Caco-2 (cell line): Measurements from ENCODE around the gene TNRC6A. TPM values are rescaled to one million over a fixed set of nuclear protein-coding genes. Genes with fewer than 3 reads are reported as not detected.
A peak's percentile ranks its signal among the peaks of the same experiment; 100 is the strongest.

ENCODE experiments used
- BruUV-seq: library from RNA; stranded (reverse); fragments of 400-500 nt; replicated peaks from 2 replicates; lab custom pipeline; 2021; lab: Mats Ljungman, UMichigan
- CTCF ChIA-PET: fragments of 300-600 bp; sonication (Branson Sonifier 250); formaldehyde crosslinking; loops from one replicate; lab custom pipeline; 2022; ENCODE audit warnings: antibody characterized with exemption; lab: Charles Lee
- POLR2A ChIA-PET: fragments of 300-600 bp; sonication (Branson Sonifier 250); formaldehyde crosslinking; loops from one replicate; lab custom pipeline; 2022; ENCODE audit warnings: antibody characterized with exemption; lab: Charles Lee
- DNase-seq, 2 experiments: peaks; one replicate each; pipeline versions ENCODE4 v3.0.0 to v3.0.0-alpha.2; 2020 to 2022
- H3K27me3 ChIP-seq: replicated peaks from 2 replicates; pipeline ENCODE4 v1.6.0; 2011; ENCODE audit warnings: low read length; ENCODE audit not compliant: control insufficient read depth, insufficient read depth
- H3K36me3 ChIP-seq: 2 replicates; pipeline ENCODE4 v1.5.1; 2011; ENCODE audit warnings: low read length; ENCODE audit not compliant: control insufficient read depth, insufficient read depth
- H3K4me1 ChIP-seq: fragments of 250-450 bp; sonication (Bioruptor Pico); 2 replicates; pipeline ENCODE4 v1.5.1; 2020; ENCODE audit warnings: mild to moderate bottlenecking
- H3K4me3 ChIP-seq: 2 replicates; pipeline ENCODE4 v1.5.1; 2011; ENCODE audit warnings: low read depth, mild to moderate bottlenecking, control low read depth, low read length
- H3K9me3 ChIP-seq: fragments of 250-450 bp; sonication (Bioruptor Pico); 2 replicates; pipeline ENCODE4 v1.5.1; 2020; ENCODE audit warnings: mild to moderate bottlenecking, moderate library complexity
- H3K27ac Mint-ChIP-seq: one replicate; pipeline ENCODE4 v1.8.0; 2022; ENCODE audit warnings: mixed read lengths; ENCODE audit not compliant: unreplicated experiment
- H3K27me3 Mint-ChIP-seq: one replicate; pipeline ENCODE4 v1.8.0; 2022; ENCODE audit warnings: mixed read lengths; ENCODE audit not compliant: insufficient read depth, unreplicated experiment
- H3K36me3 Mint-ChIP-seq: one replicate; pipeline ENCODE4 v1.8.0; 2022; ENCODE audit warnings: mild to moderate bottlenecking, mixed read lengths; ENCODE audit not compliant: insufficient read depth, unreplicated experiment
- H3K4me1 Mint-ChIP-seq: one replicate; pipeline ENCODE4 v1.8.0; 2022; ENCODE audit warnings: low read depth, mixed read lengths; ENCODE audit not compliant: unreplicated experiment
- H3K4me3 Mint-ChIP-seq: one replicate; pipeline ENCODE4 v1.8.0; 2022; ENCODE audit warnings: mild to moderate bottlenecking, moderate library complexity, mixed read lengths; ENCODE audit not compliant: unreplicated experiment
- H3K9me3 Mint-ChIP-seq: one replicate; pipeline ENCODE4 v1.8.0; 2022; ENCODE audit warnings: mixed read lengths; ENCODE audit not compliant: unreplicated experiment
- intact Hi-C: fragments of 100-400 bp; cut with micrococcal nuclease; formaldehyde crosslinking; loops from one replicate; pipeline ENCODE4 v1.10.0; 2022; ENCODE audit not compliant: unreplicated experiment
- total RNA-seq: library from RNA; stranded (reverse); gene quantifications from 2 replicates; pipeline ENCODE4 v1.2.3, GENCODE V29; 2022
- TF ChIP-seq, protein P1 (sequence below), 2 experiments: fragments of 200-600 bp in 1 of 2; IDR thresholded peaks; 1 replicate in 1 of 2; 2 replicates in 1 of 2; pipeline versions ENCODE4 v1.5.1 to v1.8.0; 2011 to 2022; ENCODE audit warnings: antibody characterized with exemption in 1 of 2, control low read depth in 1 of 2, inconsistent platforms in 1 of 2, low read depth in 1 of 2, low read length in 1 of 2, mild to moderate bottlenecking in 1 of 2, moderate library complexity in 1 of 2; ENCODE audit not compliant: insufficient read depth in 1 of 2, severe bottlenecking in 1 of 2, unreplicated experiment in 1 of 2

The TNRC6A gene
- total RNA-seq, 1 experiment from 2014 or later, result 43.7 TPM

DNA sequence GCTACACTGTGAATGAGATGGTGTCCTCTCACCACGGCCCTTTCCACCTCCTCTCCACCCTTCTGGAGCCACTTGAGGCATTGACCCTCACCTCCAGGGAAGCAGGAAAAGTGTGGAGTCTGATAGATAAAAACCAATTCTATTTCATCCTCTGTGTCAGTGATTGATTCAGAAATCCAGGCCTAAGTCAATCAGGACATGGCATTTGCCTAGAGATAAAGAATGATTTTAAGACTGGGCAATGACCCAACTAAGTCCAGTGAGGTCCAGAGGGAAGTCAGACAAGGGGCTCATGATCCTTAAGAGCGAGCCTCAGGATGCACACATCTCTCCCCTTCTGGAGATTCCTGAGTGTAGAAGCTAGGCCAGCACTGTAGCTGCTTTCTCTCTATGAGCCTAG lies 41.1 kb upstream of the TNRC6A start:
- no peak overlapping the region for H3K27ac Mint-ChIP-seq
- Histone ChIP-seq H3K4me1 (peaks cover 9% of the 10 kb centered on the region; the same call in 1 of the 2 replicates), H3K9me3 (no peaks in the 10 kb centered on the region), H3K27me3 (no peaks in the 10 kb centered on the region), H3K36me3 (no peaks in the 10 kb centered on the region), H3K4me3 (no peak overlapping the region)
- no peak for DNase-seq
- POLR2A ChIA-PET, result no interaction called here
- H3K4me1 Mint-ChIP-seq, result peaks cover 10% of the 10 kb centered on the region
- CTCF ChIA-PET, result interaction anchor here (0.6 kb wide), 1 partner anchor 10 kb away, joined by 5 read pairs; no protein-coding TSS in a partner anchor
- H3K9me3 Mint-ChIP-seq, result peaks cover 10% of the 10 kb centered on the region
- H3K27me3 Mint-ChIP-seq, result no peaks in the 10 kb centered on the region
- H3K4me3 Mint-ChIP-seq, result no peak overlapping the region
- TF ChIP-seq, protein P1, sequence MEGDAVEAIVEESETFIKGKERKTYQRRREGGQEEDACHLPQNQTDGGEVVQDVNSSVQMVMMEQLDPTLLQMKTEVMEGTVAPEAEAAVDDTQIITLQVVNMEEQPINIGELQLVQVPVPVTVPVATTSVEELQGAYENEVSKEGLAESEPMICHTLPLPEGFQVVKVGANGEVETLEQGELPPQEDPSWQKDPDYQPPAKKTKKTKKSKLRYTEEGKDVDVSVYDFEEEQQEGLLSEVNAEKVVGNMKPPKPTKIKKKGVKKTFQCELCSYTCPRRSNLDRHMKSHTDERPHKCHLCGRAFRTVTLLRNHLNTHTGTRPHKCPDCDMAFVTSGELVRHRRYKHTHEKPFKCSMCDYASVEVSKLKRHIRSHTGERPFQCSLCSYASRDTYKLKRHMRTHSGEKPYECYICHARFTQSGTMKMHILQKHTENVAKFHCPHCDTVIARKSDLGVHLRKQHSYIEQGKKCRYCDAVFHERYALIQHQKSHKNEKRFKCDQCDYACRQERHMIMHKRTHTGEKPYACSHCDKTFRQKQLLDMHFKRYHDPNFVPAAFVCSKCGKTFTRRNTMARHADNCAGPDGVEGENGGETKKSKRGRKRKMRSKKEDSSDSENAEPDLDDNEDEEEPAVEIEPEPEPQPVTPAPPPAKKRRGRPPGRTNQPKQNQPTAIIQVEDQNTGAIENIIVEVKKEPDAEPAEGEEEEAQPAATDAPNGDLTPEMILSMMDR (IDR thresholded peaks at IDR 0.05; ENCODE audit: insufficient read depth in 1 of 2, low read depth in 1 of 2, low read length in 1 of 2, severe bottlenecking in 1 of 2, unreplicated experiment in 1 of 2), result no peak
- intact Hi-C loops, result loop anchor here (10.0 kb wide), 1 partner anchor 94 kb away; no protein-coding TSS in a partner anchor
- no peaks in the 10 kb centered on the region for H3K36me3 Mint-ChIP-seq
- no TSS peak for BruUV-seq

DNA sequence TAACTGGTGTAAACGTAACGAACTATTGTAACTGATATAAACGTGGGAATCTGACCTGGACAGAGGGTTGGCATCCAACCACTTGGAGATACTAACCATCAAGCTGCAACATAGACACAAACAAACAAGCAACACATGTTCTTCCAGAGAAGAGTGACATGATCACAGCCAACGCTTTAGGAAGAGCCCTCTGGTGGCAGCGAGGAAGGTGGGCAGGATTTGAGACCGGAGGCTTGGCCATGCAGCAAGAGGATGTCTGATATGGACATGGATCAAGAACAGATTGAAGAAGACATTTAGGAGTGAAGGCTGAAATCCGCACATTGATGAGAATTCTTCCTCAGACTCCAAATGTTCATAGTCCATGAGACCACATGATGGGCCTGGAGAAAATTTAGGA lies 40.3 kb upstream of the TNRC6A start:
- H3K36me3 Mint-ChIP-seq, result no peaks in the 10 kb centered on the region
- H3K4me1 ChIP-seq, result peaks cover 9% of the 10 kb centered on the region; the same call in 1 of the 2 replicates
- peaks cover 10% of the 10 kb centered on the region for H3K4me1 Mint-ChIP-seq
- no peak overlapping the region for H3K4me3 ChIP-seq
- peak in 1 of 2 experiments; percentile 35 for DNase-seq
- TF ChIP-seq, protein P1 (IDR thresholded peaks at IDR 0.05; ENCODE audit: insufficient read depth in 1 of 2, low read depth in 1 of 2, low read length in 1 of 2, severe bottlenecking in 1 of 2, unreplicated experiment in 1 of 2), result peak; percentile 46 to 58
- H3K36me3 ChIP-seq, result no peaks in the 10 kb centered on the region
- intact Hi-C loops, result loop anchor here (1.0 to 10.0 kb wide), 2 partner anchors 94 to 172 kb away; no protein-coding TSS in a partner anchor
- ChIA-PET CTCF (interaction anchor here (0.6 kb wide), 1 partner anchor 11 kb away, joined by 5 read pairs; no protein-coding TSS in a partner anchor), POLR2A (no interaction called here)
- H3K27me3 ChIP-seq, result no peaks in the 10 kb centered on the region
- no peaks in the 10 kb centered on the region for H3K27me3 Mint-ChIP-seq
- H3K9me3 Mint-ChIP-seq, result peaks cover 10% of the 10 kb centered on the region
- no peak overlapping the region for H3K27ac Mint-ChIP-seq
- no TSS peak for BruUV-seq
- H3K9me3 ChIP-seq, result no peaks in the 10 kb centered on the region
- no peak overlapping the region for H3K4me3 Mint-ChIP-seq

DNA sequence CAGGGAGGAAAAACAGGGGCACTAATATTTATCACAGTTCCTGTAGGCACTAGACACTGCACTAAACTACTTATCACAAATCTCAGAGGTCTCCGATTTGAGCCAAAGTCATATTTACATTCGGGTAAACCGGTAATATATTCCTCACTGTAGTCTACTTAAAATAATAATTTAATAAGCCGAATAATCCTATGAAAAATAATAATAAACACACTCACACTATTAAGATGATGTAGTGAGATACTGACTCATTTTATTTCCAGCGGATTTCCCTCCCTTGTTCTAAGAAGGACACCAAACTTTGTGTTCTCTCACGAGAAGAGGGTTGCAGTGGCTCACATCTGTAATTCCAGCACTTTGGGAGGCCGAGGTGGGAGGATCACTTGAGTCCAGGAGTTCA lies 36.6 kb upstream of the TNRC6A start:
- Histone ChIP-seq H3K9me3 (no peaks in the 10 kb centered on the region), H3K4me3 (no peak overlapping the region), H3K36me3 (no peaks in the 10 kb centered on the region), H3K27me3 (no peaks in the 10 kb centered on the region), H3K4me1 (no peaks in the 10 kb centered on the region)
- no peaks in the 10 kb centered on the region for H3K36me3 Mint-ChIP-seq
- TF ChIP-seq, protein P1 (IDR thresholded peaks at IDR 0.05; ENCODE audit: insufficient read depth in 1 of 2, low read depth in 1 of 2, low read length in 1 of 2, severe bottlenecking in 1 of 2, unreplicated experiment in 1 of 2), result no peak
- no peak overlapping the region for H3K27ac Mint-ChIP-seq
- no peaks in the 10 kb centered on the region for H3K27me3 Mint-ChIP-seq
- H3K9me3 Mint-ChIP-seq, result peaks cover 2% of the 10 kb centered on the region
- ChIA-PET POLR2A (no interaction called here), CTCF (no interaction called here)
- intact Hi-C loops, result no loop called here
- BruUV-seq, result no TSS peak
- H3K4me3 Mint-ChIP-seq, result no peak overlapping the region
- DNase-seq, result no peak
- no peaks in the 10 kb centered on the region for H3K4me1 Mint-ChIP-seq
